ENCODE measurements around the gene RUFY3. TPM values are rescaled to one million over a fixed set of nuclear protein-coding genes. Genes with fewer than 3 reads are reported as not detected.

Gene RUFY3
- total RNA-seq, 1 experiment from 2014 or later, result 25.1 TPM

- BruUV-seq (replicated peaks), result no TSS peak
- Histone ChIP-seq H3K27ac (ENCODE audit: low read depth, low read length, poor library complexity, severe bottlenecking) (no peak overlapping the region), H3K36me3 (ENCODE audit: insufficient read depth, low read length, poor library complexity, severe bottlenecking) (no peaks in the 10 kb centered on the region), H3K27me3 (replicated peaks; ENCODE audit: insufficient read depth, low read depth, low read length, poor library complexity) (no peaks in the 10 kb centered on the region), H3K4me1 (ENCODE audit: insufficient read depth, low read length, poor library complexity, severe bottlenecking) (no peaks in the 10 kb centered on the region), H3K4me3 (ENCODE audit: low read depth, low read length, poor library complexity, severe bottlenecking) (no peak overlapping the region), H3K9me3 (ENCODE audit: low read depth, low read length, poor library complexity, severe bottlenecking) (no peaks in the 10 kb centered on the region)
- DNase-seq (ENCODE audit: low spot score), result no peak
- CTCF ChIA-PET, result no interaction called here
- intact Hi-C loops (cut with micrococcal nuclease; ENCODE audit: unreplicated experiment), result no loop called here
- POLR2A ChIA-PET (ENCODE audit: low non-redundant PET), result no interaction called here
- TF ChIP-seq EZH2 (IDR thresholded peaks at IDR 0.05; ENCODE audit: borderline replicate concordance, low read depth, low read length, poor library complexity, severe bottlenecking) (no peak), CTCF (conservative IDR thresholded peaks at IDR 0.05; ENCODE audit: low read depth, low read length) (no peak)
Measured at GRCh38 chr4:70753630-70754029, 31.9 kb downstream of the RUFY3 start.

GRCh38 chr4:70754470-70754869 is 32.7 kb downstream of the RUFY3 start:
- intact Hi-C loops (cut with micrococcal nuclease; ENCODE audit: unreplicated experiment), result no loop called here
- no peaks in the 10 kb centered on the region for H3K4me1 ChIP-seq (ENCODE audit: insufficient read depth, low read length, poor library complexity, severe bottlenecking)
- no peaks in the 10 kb centered on the region for H3K36me3 ChIP-seq (ENCODE audit: insufficient read depth, low read length, poor library complexity, severe bottlenecking)
- POLR2A ChIA-PET (ENCODE audit: low non-redundant PET), result no interaction called here
- no TSS peak for BruUV-seq (replicated peaks)
- no peaks in the 10 kb centered on the region for H3K27me3 ChIP-seq (replicated peaks; ENCODE audit: insufficient read depth, low read depth, low read length, poor library complexity)
- H3K4me3 ChIP-seq (ENCODE audit: low read depth, low read length, poor library complexity, severe bottlenecking), result no peak overlapping the region
- TF ChIP-seq EZH2 (IDR thresholded peaks at IDR 0.05; ENCODE audit: borderline replicate concordance, low read depth, low read length, poor library complexity, severe bottlenecking) (no peak), CTCF (conservative IDR thresholded peaks at IDR 0.05; ENCODE audit: low read depth, low read length) (no peak)
- CTCF ChIA-PET, result no interaction called here
- H3K9me3 ChIP-seq (ENCODE audit: low read depth, low read length, poor library complexity, severe bottlenecking), result no peaks in the 10 kb centered on the region
- DNase-seq (ENCODE audit: low spot score), result no peak
- no peak overlapping the region for H3K27ac ChIP-seq (ENCODE audit: low read depth, low read length, poor library complexity, severe bottlenecking)

- POLR2A ChIA-PET (ENCODE audit: low non-redundant PET), result no interaction called here
- Histone ChIP-seq H3K4me1 (ENCODE audit: insufficient read depth, low read length, poor library complexity, severe bottlenecking) (no peaks in the 10 kb centered on the region), H3K9me3 (ENCODE audit: low read depth, low read length, poor library complexity, severe bottlenecking) (no peaks in the 10 kb centered on the region), H3K4me3 (ENCODE audit: low read depth, low read length, poor library complexity, severe bottlenecking) (no peak overlapping the region), H3K36me3 (ENCODE audit: insufficient read depth, low read length, poor library complexity, severe bottlenecking) (no peaks in the 10 kb centered on the region), H3K27ac (ENCODE audit: low read depth, low read length, poor library complexity, severe bottlenecking) (no peak overlapping the region), H3K27me3 (replicated peaks; ENCODE audit: insufficient read depth, low read depth, low read length, poor library complexity) (no peaks in the 10 kb centered on the region)
- CTCF ChIA-PET, result no interaction called here
- no TSS peak for BruUV-seq (replicated peaks)
- DNase-seq (ENCODE audit: low spot score), result no peak
- TF ChIP-seq EZH2 (IDR thresholded peaks at IDR 0.05; ENCODE audit: borderline replicate concordance, low read depth, low read length, poor library complexity, severe bottlenecking), result no peak
- no peak for TF ChIP-seq CTCF (conservative IDR thresholded peaks at IDR 0.05; ENCODE audit: low read depth, low read length)
- intact Hi-C loops (cut with micrococcal nuclease; ENCODE audit: unreplicated experiment), result no loop called here
Measured at GRCh38 chr4:70754990-70755688, 33.4 kb downstream of the RUFY3 start.

Data from A673 (cell line).